EL (cell line): ENCODE measurements around the gene ARRB1.
"Not testable (repeated sequence)": the region's sequence is repeated elsewhere in the genome, so short reads cannot be mapped to it uniquely, and the experiment has no call there.

Experiments used
- DNase-seq: peaks from one replicate; pipeline ENCODE4 v3.0.0-alpha.2; 2016

ARRB1 gene

DNA sequence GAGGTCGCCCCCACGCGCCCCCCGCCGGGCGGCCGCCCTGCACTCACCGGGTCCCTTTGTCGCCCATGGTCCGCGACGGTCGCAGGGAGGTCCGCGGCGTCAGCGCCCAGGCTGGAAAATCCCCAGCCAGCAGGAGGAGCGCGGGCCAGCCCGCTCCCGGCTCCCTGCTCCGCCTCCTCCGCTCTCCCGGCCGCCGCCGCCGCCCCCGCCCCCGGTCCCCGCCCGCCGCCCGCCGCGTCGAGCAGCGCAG, at the start of gene ARRB1:
ARRB1 (minus strand) TSS at position 121 of the 250 bp plus-strand sequence; CDS start at position 67, 54 bp downstream.
- no peak for DNase-seq

DNA sequence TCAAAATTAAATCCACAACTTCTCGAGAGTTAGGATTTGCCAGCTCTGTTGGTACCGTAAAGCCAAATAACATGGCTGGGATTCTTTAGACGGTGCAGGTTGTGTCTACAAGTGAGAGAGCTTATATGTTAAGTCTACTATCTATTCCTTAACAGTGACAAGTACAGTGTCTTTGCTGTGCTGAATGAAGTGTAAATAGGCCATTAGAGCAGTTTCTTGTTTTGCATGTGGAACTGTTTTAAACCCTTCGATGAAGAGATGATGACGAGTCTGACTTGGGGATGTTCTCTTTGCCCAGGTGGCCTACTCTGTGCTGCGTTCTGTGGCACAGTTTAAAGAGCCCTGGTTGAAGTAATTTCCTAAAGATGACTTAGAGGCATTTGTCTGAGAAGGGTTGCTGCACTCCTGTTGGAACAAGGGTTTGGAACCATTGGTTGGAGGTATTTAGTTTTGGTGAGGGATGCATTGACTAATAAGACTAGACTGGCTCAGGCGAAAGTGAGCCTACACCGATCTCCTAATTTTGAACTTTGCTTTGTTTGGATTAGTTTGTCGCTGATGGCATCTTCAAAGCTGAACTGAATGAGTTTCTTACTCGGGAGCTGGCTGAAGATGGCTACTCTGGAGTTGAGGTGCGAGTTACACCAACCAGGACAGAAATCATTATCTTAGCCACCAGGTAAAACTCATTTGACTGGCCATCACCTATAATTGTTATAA, 48.8 kb upstream of the ARRB1 start:
- DNase-seq, result no peak

DNA sequence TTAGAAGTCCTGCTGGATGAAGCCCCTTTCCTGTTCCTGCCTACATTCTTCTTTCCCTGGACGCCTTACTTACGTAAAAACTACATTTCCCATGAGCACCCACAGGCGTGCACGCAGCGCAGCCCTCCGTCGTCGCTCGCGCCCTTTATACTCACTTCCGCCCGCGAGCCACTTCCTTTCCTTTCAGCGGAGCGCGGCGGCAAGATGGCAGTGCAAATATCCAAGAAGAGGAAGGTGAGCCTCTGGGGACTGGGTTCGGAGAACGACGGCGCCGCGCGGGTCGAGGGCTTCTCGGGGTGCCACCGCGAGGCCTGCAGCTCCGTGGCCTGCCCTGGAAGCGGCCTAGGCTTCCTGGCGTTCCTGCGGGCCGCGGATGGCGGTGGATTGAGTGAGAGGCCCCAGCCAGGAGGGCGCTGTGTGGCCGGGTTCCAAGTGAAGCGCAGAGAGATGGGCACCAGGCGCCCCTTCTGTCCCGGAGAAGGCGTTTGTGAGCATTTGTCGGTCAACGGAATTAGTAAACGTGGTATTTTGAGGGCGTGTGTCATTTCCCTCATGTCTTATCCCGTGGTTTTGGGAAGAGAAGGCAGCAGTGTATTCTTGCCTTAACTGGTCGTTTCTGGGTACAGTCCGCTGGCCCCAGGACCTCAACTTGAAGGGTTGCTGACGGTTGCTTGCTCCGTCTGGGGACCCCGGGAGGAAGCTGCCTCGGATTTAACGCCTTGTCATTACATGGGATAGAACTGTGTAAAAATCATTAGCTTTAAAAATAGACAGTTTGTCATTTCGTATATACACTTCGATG, 48.1 kb upstream of the ARRB1 start, which contains the start of gene RPS3:
RPS3 (plus strand) TSS at position 175 of the 802 bp plus-strand sequence; CDS start at position 205, 30 bp downstream.
- DNase-seq, result peak; percentile 91

DNA sequence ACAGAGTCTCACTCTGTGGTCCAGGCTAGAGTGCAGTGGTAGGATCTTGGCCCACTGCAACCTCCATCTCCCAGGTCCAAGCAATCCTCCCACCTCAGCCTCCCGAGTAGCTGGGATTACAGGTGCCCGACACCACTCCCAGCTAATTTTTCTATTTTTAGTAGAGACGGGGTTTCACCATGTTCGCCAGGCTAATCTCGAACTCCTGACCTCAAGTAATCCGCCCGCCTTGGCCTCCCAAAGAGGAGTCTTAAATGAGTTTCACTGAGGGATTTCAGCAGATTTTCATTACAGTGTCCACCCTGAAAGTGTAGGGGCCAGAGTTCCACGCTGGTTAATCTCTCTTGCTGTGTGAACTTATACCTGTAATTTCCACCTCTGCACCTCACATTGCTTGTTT, 47.4 kb upstream of the ARRB1 start:
- DNase-seq, result no peak

DNA sequence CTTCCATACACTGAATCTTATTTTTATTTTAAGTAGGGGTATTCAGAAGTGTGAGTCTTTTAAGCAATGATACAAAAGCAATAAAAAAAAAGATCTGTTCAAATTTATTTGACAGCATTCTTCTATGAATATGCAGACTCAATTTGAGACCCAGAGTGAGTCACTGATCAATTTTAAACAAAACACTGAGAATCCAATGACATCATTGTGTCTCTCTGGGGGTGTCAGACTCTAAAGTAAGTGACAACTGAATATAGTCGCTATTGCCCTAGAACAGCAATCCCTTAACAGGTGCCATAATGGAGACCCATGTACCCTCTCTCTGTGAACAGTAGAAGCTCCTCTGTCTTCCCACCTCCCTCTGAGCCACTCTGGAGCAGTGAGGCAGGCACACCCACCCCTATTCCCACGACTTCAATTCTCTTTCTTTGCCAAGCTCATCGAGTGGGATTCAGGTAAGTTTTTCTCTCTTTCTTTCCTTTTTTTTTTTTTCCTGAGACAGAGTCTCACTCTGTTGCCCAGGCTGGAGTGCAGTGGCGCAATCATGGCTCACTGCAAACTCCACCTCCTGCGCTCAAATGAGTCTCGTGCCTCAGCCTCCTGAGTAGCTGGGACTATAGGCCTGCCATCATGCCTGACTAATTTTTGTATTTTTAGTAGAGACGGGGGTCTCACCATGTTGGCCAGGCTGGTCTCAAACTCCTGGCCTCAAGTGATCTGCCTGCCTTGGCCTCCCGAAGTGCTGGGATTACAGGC, 42.8 kb upstream of the ARRB1 start:
- no peak for DNase-seq

DNA sequence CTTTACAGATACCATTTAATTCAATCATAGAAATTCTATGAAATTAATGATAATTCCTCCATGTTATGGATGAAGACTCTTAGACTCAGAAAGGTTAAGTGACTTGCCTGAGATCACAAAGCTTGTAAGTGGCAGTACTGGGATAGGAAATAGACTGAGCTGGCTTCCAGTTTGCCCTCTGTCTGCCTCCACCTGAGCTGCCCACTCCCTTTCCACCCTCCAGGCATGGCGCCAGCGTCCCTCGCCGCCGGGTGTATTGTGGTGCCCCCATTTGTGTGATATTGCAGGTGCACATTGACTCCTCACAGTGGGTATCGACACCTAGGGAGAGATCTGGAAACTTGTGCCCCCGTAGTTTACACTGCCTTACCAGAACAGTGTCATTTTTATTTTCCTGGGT, 38.5 kb upstream of the ARRB1 start:
- DNase-seq, result no peak

DNA sequence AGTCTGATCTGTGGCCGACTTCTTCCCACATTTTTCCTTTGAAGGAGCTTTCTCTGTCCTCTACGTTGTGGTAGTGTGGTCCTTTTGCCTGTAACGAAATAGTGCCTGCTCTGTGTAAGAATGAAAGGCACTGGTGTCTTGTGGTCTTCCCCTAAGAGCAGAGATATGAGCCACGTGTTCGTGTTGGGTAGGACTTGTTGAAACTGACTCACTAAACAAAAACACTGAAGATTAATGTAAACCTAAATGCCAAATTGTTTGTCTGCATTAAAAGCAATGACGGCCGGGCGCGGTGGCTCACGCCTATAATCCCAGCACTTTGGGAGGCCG, 37.8 kb upstream of the ARRB1 start:
- no peak for DNase-seq

DNA sequence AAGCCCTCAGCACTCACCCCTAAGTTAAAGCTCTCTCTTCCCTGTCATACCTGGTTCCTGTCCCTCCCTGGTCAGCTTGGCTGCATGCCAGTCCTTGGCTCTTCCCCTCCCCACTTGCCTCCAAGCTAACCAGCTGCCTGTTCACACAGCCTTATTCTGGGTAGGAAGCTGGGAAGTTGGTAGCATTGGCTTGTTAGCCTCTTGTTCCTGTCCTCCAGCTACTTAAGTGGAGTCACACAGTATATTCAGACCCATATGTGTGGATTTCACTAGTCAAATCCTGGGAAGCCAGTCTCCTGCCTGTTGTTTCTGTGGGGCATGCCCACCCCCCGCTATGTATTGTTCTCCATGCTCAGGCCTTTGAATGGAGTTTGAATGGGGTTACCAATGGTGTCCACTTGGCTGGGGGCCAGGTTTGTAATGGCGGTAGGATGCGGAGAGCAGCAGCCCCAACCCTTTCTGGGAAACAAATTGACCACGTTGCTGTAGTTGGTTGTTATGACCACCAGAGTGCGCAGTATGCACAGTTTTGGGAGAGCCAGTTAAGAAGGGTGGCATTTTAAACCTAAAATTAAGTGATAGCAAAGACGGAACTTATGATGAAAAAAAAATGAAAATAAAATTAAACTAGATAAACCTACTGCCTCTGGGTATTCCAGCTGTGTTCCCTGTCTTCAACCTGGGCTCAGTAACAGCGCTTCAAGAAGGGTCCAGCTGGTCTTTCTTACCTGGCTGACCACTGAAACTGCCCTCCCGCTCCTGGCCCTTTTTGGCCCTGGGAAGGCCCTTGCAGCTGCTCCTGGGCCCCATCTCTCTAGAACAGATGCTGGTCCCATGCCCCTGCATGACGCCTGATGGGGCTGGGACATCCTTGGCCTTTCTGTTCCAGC, 37.2 kb upstream of the ARRB1 start:
- DNase-seq, result peak; percentile 78

DNA sequence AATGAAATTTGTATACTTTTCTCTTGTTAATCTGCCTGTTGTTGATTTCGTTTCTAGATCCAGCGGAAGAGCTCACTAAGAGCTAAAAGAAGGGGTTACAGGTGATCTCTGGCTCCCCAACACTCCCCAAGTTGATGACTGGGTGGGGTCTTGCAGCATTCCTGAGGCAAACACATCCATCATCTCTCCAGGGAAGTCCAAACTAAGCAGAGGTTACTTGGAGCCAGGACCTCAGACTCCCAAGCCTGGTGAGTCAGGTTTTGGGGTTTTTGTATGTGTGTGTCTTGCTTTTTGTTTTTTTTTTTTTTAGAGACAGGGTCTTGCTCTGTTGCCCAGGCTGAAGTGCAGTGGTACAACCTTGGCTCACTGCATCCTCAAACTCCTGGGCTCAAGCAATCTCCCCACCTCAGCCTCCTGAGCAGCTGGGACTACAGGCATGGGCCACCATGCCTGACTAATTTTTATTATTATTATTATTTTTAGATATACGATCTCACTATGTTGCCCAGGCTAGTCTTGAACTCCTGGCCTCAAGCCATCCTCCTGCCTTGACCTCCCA, 36.4 kb upstream of the ARRB1 start:
- no peak for DNase-seq

DNA sequence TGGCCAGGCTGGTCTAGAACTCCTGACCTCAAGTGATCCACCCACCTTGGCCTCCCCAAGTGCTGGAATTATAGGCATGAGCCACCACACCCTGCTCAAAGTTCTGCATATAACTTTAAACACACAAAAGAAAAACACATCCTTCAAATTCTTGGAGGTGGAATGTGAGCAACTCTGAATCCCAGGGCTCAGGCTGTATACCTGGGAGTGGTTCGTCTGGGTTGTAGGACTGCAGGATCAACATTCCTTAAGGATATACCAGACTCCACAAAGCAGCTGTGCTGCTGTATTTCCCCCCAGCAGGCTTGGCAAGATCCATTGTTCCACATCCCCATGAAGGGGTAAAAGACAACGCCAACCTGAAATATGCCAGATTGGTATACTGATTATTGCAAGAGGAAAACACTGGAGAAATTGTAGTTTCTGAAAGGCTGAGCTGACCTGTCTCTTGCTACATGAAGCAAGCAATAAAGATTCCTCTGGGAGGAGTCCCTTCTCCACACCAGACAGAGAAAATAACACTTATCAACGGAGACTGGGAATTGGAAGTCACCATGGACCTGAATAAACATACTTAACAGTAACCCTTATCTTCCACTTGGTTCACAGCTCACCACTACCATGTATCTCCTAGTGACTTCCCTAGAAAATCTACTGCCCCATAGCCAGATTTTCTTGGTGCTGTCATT, 35.6 kb upstream of the ARRB1 start:
- no peak for DNase-seq

DNA sequence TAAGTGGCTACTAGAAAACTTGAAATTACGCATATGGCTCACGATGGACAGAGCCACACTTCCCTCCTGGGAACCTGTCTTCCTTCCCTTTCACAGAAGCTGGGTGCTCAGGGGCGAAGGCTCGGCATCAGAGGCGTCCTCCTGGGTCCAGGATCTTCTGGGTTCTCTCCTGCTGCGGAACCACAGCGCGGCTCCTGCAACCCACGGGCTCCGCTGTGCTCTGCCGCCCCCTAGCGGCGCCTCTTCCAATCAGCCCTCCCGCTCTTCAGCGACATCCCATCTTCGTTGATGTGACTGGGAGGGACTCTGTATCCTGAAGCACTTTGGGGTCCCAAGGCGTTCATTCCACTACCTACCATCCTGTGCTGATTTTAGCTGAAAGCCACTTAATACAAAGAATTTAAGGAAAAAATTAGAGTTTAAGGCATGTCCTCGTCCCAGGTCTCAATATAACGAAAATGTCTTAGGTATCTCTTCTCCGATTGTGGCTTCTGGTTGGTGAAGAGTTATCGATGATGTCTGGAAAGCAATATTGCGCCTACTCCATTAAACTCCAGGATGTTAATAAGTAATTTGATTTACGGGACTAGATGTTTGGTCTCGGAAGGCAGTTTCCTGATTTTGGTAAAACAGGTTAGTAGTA, 33.1 kb upstream of the ARRB1 start:
- peak; percentile 65 for DNase-seq

DNA sequence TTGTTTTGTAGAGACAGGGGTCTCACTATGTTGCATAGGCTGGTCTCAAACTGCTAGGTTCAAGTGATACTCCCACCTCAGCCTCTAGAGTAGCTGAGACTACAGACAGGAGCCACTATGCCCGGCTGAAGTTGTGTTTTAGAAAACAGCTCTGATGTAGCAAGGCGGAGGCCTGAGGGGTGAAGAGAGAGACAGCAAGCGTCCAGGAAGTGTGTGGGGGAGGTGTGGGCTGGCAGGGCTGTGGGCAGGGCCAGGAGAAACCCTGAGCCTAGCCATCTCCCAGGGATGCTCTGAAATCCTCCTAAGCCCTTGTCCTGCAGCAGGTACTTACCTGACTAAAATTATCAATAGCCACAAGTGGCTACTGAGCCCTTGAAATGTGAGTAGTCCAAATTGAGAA, 31.8 kb upstream of the ARRB1 start:
- DNase-seq, result no peak

DNA sequence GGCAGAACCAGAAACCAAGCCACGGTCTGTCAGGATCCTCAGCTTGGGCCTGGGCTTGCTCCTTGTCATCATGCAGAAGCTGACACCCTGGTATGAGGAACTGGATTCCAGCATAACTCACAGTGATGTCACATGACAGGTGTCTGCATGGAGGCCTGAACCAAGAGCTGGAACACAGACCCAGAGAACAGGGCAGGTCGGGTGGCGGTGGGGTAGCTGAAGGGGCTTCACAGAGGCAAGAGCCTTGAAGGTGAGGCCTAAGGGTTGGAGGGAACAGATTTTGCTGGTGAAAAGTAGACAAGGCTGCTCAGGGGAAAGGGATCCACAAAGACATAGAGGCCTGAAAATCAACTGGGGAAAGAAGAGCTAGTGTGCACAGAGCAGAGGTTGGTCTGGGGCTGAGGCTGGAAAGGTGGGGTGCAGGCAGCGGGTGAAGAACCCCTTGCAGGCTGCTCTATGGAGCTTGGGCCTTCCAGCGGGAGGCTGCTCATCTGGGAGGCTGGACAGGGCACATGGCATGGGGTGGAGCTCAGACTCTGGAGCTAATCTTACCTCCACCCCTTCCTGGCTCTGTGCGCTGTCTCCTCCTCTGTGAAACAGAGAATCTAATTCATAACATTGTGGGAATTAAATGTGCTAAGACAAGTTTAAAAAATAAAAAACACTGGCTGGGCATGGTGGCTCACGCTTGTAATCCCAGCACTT, 29.4 kb upstream of the ARRB1 start:
- DNase-seq, result no peak

DNA sequence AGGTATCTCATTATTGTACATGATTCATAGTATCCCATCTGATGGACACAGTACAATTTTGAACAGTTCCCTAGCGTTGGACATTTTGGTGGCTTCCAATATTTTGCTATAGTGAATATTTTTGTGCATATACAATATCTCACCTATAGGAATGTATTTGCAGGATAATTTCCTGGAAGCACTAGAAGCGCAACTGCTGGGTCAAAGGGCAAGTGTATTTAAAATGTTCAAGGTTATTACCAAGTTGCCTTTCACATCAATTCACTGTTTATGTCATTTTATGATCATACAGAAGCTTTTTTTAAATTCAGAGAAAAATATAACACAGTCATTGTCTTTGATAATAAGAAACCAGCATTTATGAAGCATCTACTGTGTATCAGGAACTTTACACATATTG, 28.8 kb upstream of the ARRB1 start:
- DNase-seq, result no peak

DNA sequence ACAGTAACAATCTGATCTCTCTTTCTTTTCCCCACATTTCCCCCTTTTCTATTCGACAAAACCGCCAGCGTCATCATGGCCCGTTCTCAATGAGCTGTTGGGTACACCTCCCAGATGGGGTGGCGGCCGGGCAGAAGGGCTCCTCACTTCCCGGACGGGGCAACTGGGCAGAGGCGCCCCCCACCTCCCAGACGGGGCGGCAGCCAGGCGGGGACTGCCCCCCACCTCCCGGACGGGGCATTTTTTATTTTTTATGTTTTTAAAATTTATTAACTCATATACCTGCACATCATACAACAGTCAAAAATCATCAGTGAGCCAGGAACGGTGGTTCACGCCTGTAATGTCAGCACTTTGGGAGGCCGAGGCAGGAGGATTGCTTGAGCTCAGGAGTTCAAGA, 27.3 kb upstream of the ARRB1 start:
- DNase-seq, result not testable (repeated sequence)

DNA sequence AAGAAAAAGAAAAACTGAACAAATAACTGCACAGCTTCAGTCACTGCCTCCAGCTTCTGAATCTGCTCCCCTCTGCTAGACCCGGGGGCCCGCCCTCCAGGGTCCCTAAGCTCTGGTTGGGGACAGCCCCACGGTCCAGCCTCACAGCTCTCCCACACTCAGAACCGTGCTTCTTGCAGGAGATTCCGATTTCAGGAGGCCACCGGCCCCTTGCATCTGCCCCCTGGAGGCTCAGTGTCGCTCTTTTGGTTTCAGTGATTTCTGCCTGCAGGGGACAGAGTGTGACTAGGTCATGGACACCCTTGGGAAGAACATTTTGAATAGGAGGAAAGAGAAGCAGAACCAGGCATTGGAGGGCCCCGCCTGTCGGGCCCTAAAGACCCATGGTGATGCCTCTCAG, 24.7 kb upstream of the ARRB1 start:
- DNase-seq, result no peak

DNA sequence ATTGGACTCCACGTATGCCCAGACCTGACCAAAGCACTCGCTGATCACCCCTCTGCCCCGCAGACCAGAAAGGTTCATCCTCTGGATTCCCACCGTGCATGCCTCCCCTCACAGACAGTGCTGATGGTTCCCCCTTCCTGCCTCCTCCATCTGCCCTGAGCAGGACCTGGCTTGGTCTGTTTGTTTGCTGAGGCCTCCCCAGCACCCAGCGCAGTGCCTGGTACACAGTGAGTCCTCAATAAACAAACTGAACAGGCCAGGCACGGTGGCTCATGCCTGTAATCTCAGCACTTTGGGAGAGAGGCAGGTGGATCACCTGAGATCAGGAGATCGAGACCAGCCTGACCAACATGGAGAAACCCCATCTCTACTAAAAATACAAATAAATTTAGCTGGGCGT, 24.2 kb upstream of the ARRB1 start:
- DNase-seq, result no peak

DNA sequence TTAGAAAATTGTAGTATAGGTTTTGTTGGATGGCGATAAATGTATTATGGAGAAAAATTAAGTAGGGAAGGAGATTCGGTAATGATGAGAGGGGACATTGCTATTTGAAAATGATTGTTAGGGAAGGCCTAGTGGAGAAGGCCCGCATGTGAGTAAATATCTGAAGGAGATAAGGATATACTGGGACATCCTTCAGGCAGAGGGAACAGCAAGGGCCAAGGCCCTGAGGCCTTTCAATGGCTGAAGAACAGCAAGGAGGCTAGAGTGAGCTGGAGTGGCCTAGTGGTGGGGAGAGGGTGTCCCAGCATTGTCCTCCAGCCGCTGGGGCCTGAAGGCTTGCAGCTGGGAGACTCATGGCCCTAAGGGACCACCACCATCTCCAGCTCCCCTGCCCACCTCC, 23.2 kb upstream of the ARRB1 start:
- DNase-seq, result no peak

DNA sequence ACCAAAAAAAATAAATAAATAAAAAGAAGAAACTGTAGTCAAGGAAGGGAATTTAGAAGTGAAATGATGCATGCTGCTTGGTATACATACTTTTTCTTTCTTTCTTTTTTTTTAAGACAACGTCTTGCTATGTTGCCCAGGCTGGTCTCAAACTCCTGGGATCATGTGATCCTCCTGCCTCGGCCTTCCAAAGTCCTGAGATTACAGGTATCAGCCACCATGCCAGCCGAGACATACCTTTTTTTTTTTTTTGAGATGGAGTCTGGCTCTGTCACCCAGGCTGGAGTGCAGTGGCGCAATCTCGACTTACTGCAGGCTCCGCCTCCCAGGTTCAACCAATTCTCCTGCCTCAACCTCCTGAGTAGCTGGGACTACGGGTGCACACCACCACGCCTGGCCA, 21.7 kb upstream of the ARRB1 start:
- no peak for DNase-seq

DNA sequence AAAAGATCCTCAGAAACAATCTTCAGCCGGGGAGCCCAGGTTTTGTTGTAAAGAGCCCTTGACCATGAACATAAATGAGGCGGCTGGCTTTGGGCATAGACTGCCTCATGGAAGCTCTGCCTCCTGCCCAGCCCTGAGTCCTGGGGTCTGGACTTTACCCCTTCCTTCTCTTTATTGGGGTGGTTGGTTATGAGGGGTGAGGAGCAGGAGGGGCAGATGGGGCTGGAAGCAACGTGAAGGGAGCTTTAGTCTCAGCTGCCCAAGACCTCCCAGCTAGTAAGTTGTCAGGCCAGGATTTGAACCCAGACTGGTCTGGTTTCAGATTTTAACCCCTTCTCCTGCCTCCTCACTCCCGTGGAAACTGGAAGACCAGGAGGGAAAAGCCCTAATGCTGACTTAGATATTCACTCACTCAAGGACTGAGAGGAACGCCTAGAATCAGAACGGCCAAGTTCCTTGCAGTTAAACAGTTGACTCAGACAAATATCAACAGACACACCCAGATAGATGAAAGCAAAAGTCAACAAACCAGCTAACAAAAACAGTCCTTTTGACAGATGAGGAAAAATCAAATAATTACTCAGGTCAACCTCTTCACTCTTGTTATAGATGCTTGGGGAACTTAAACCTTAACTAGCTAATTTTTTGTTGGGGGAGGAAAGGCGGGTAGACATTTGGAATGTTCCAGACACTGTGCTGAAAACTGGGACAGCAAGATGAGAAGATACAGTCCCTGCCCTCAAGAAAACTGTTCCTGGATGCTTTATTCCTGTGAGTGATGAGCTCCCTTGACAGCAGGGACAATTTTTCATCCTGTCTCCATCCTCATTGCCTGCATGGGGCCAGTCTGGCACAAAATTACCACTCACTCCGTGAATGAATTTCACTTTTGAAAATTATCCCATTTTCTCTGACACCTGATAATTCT, 20.8 kb upstream of the ARRB1 start:
- DNase-seq, result no peak
